Cardiac septum (tissue), 1 donor: ENCODE measurements around the gene CXCL12. TPM values are rescaled to one million over a fixed set of nuclear protein-coding genes. Genes with fewer than 3 reads are reported as not detected.

Experiments
- DNase-seq: peaks from one replicate; pipeline ENCODE4 v3.0.0-alpha.2; 2020; ENCODE audit warnings: low spot score
- intact Hi-C: fragments of 100-400 bp; cut with DNase I; formaldehyde crosslinking; loops from one replicate; pipeline ENCODE4 v1.14.0; 2022
- total RNA-seq: library from RNA; stranded (reverse); fragmentation: NEBNext Ultra II Directional; extraction: Animal tissue kit (Norgen Biotek cat#: 25700); gene quantifications from one replicate; pipeline ENCODE4 v1.2.1, GENCODE V29; 2021
- donor health status: DM: no; HTN: no; CAD: no.

CXCL12 gene
- total RNA-seq, 1 donor from 2014 or later = 121 TPM

DNA sequence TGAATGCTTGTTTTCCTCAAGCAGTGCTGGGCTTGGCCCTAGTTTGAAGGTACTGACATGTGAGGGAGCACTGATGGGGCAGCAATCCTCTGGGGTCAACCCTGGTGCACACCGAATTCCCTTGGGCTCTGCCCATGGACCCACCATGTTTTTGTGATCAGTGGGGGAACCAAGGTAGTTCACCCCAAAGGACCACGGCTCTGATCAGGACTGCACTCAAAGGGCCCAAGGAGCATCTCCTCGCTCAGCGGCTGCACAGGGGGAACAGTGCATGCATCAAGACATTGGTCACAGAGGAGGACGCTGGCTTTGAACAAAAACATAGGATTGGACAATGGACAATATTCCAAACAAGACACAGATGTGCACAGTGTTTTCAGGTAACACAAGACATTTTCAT, 12.7 kb downstream of the CXCL12 start:
- intact Hi-C loops = no loop called here
- DNase-seq = no peak

- intact Hi-C loops = no loop called here
These were observed 14.1 kb downstream of the CXCL12 start for GRCh38 chr10:44370731-44371248.

GRCh38 chr10:44369854-44370253, 15.0 kb downstream of the CXCL12 start:
- DNase-seq = no peak
- intact Hi-C loops = no loop called here

More at GRCh38 chr10:44370731-44371248, 14.1 kb downstream of the CXCL12 start:
- DNase-seq = no peak

DNA sequence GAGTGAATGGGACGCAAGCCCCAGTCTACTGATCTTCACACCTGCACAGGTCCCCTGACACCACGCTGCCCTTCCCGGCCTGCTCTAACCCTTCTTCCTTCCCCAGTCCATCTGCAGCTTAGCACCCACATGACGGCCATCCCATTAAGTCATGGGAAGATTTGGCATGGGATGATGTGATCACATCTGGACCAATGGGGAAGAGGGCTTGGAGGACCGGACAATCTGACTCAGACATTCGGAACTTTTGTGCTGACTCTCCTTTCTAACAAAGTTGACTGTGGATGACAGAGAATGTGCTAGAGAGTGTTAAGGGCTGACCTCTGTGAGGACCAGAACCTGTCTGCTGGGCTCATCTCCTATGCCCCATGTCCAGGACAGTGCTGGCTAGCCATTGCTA, 15.6 kb downstream of the CXCL12 start:
- no peak for DNase-seq
- intact Hi-C loops = no loop called here

DNA sequence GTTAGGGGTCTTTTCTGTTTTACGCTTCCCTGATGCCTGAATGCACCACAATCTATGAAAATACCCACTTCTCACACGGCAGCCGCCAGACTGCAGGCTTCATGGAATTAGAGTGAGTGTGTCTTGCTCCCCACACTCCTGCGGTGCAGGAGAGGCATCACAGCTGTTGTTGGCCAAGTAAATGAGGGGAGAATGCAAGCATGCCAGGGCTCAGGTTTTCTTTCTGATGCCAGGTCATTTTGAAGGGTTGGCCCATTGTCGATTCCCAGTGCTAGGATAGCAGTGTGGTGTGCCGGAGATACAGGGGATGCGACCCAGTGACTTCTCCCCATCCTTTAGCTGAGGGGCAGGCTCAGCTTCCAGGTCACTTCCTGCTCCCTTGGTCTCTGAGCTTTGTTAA, 16.3 kb downstream of the CXCL12 start:
- intact Hi-C loops = no loop called here

DNA sequence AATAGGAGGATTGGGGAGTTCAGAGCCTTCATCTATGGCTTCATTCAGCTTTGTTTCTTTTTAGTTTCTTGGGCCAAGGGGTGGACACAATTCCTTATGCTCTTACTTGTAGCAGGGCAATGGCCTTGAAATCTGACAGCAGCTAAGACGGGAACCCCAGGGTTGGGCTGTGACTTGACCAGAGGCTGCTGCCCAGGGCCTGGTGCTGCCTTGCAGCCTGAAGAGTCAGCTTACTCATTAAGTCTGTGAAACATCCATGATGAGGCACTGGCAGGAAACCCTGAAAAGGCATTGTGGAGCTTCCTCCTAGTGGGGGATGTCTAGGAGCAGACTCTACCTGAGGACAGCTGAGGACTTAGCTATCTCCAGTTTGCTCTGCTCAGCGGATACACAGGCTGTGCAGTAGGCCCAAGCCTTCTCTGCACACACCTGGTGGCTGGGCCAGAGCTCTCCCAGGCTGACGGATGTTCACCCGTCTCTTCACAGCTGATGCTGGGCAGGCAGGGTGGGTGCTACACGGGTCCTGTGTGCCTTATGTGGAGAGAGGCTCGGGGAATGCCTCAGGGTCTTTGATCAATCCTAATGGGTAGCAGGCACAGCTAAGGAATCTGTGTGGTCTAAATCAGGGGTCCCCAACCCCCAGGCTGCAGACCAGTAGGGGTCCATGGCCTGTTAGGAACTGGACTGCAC, 17.8 kb downstream of the CXCL12 start:
- no peak for DNase-seq
- intact Hi-C loops = no loop called here

More for the DNA sequence above, 16.3 kb downstream of the CXCL12 start:
- no peak for DNase-seq

DNA sequence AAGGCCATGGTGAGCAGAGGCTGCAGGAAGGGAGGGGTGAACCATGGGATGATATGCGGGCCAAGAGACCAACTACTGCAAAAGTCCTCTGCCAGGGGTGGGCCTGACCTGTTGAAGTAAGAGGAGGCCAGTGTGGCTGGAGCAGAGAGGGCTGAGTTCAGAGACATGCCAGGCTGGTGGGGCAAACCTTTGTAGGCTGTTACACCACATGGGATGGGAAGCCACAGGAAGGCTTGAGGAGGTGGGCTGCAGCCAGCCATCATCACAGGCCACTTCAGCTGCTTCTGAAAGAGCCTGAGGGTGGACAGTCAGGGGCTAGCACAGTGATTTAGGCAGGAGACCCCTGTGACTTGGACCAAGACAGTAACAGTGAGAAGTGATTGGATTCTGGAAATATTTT, 20.3 kb downstream of the CXCL12 start:
- intact Hi-C loops = no loop called here
- no peak for DNase-seq

GRCh38 chr10:44363716-44364115, 21.2 kb downstream of the CXCL12 start:
- intact Hi-C loops = no loop called here
- no peak for DNase-seq

- DNase-seq = no peak
- intact Hi-C loops = no loop called here
These were observed 21.8 kb downstream of the CXCL12 start for GRCh38 chr10:44362866-44363711.

DNA sequence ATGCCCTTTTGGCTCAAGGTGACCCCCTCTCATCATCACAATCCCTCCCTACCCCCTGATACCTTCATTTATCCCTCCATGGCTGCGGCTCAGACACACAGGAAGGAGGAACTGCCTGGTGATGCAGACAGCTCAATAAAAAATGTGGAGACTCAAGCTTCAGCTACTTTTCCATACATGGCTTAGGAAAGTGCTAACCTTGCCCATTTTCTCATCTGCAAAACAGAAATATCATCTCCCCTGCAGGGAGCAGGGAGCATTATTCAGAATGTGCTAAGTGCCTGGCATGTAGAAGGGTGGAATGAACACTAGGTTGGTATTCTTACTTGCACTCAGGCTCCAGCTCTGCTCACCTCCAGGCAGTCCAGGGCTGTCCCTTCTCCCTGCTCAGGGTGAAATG, 23.8 kb downstream of the CXCL12 start:
- DNase-seq = no peak
- intact Hi-C loops = no loop called here

DNA sequence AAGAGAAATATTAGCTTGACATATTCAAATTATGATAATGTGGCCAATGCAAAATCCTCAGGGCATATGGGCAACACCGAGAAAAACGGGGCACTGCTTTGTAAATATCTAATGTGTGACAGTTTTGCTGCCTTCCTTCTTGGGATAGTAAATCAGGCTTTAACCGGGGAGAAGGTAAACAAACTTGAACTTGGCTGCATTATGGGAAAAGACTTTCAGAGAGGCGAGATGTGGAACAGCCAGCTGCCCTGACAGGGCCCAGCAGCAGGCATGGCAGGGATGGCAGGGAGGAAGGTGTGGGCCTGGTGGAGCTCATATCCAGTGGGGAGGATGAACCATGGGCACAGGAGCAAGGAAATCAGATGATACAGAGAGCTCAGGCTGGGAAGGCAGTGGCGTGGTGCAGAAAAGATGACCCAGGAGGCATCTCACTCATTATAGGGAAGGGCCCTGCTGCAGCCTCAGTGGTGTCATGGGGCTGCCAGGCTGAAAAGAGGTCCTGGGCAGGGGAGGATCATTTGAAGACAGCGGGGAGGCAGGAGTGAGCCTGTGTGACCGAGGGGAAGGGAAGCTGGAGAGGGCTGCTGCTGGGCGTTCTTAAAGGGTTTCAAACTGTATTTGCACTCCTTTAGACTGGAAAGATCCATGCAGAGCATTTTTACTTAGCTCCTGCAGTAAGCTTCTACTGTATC, 26.7 kb downstream of the CXCL12 start:
- intact Hi-C loops = no loop called here
- no peak for DNase-seq

- no peak for DNase-seq
- intact Hi-C loops = no loop called here
These were observed 27.8 kb downstream of the CXCL12 start for GRCh38 chr10:44357023-44357540.

GRCh38 chr10:44356139-44357022, 28.5 kb downstream of the CXCL12 start:
- no peak for DNase-seq
- intact Hi-C loops = no loop called here

- peak; percentile 24 for DNase-seq
- intact Hi-C loops = no loop called here
These were observed 29.3 kb downstream of the CXCL12 start for GRCh38 chr10:44355630-44356029.

DNA sequence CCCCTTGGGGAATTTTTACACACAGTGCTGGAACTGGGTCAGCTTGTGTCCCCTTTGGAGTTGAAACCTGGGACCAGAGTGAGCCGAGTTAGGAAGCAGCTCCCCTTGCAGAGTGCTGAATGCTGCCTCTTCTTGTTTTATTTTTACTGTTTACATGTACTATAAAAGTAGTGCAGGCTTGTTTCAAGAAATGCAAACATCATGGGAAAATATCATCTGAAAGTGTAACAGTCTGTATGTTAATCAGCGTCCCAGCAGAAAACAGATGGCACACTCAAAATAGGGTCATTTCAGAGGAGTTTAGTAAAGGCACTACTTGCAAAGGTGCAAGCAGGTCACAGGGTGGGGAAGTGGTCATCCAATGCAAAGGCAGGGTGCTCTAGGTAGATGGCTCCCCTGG, 30.1 kb downstream of the CXCL12 start:
- no peak for DNase-seq
- intact Hi-C loops = no loop called here

DNA sequence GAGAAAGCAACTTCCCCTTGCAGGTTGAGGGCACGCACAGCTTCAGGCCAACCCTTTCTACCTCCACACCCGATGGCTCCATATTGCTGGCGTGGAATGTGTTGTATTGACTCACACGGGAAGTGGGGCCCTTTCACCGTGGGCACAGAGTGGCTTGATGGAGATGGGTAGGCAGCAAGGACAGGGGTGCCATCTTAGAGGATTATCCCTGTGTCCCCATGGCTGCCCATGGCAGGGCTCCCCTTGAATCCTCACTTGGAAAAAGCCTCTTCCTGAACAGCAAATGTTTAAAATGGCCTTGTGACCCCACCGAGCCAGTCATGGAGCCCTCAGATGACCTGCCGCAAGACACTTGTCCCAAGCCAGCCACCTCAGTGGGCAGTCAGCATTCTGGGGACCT, 31.2 kb downstream of the CXCL12 start:
- DNase-seq = peak; percentile 61
- intact Hi-C loops = no loop called here

GRCh38 chr10:44353128-44353390, 31.8 kb downstream of the CXCL12 start:
- no peak for DNase-seq
- intact Hi-C loops = no loop called here

DNA sequence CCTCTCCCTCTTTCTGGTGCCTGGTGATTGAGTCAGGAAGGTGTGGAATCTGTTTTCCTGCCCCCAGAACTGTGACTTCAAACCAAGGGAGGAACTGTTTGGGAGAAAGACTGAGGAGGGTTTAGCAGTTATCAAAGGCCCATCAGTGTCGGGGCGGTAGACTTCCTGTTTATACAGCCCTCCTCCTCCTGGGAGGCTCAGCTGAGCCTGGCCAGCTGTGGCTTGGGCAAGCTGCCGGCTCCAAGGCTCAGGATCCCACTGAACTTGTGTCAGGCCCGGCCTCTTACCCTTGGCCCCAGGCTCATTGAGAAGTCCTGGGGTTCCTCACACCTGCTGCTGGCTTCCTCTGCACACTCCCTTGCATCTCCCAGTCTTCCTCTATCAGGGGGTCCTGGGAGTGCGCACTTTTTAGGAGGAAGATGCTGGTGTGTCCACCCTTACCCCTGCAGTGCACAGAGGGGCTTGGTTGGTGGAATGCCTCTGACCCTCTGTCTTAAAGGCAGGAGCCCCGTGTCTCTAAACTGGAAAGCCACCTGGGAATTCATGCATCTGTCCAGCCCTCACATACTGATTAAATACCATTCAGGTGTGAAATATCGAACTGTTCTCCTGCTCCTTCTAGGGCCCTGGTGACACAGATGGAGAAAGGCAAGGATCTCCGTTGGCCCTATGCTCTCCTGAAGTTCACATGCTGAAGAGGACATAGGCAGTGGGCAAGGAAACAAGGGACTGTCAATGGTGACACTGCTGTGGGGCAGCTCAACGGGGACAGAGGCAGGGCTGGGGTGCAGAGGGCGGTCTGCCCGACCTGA, 32.4 kb downstream of the CXCL12 start:
- DNase-seq = peak; percentile 75
- intact Hi-C loops = no loop called here

DNA sequence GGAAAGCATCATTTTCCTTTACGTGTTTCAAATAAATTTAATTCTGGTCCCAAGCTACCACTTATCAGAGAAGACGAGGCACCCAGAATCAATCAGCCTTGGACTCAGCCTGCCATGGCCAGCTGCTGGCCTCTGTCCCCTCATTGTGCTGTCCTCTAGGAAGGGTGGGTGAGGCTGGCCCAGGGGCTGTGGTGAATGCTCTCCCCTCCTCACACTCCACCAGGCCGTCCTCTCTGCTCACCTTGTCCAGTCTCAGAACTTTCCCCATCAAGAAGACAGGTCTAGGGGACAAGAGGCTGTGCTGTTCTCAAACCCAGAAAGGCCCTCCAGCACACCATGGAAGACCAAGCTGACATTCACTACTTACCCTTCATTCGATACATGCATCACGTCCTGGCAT, 36.4 kb downstream of the CXCL12 start:
- DNase-seq = no peak
- intact Hi-C loops = no loop called here
